ENCODE measurements around the gene RAVER2. TPM values are rescaled to one million over a fixed set of nuclear protein-coding genes. Genes with fewer than 3 reads are reported as not detected.

Gene RAVER2
- total RNA-seq, 1 experiment from 2014 or later: 12.4 TPM

DNA sequence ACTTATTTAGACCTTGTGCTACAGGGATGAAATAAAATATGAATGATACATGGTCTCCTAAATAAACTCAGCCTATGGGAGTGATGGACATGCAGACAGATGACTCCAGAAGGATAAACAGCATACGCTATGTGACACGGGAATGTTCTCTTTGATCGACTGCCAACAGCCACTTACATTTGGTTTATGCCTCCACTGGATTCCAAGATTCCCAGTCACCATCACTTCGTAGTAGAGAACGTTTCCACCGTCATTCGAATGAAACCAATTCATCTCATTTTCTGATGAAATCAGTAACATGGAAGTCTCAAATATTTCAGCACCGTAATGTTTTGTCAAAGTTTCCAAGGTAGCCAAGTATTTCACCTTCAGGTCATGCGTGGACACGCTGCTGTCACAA lies 121.8 kb downstream of the RAVER2 start:
- ChIA-PET CTCF (interaction anchor here (0.6 kb wide), 1 partner anchor 81 kb away, joined by 5 read pairs; no protein-coding TSS in a partner anchor), POLR2A (ENCODE audit: unreplicated experiment) (no interaction called here)
- intact Hi-C loops (cut with micrococcal nuclease; ENCODE audit: unreplicated experiment): loop anchor here (10.0 kb wide), 1 partner anchor 198 kb away; no protein-coding TSS in a partner anchor
- H3K9me2 ChIP-seq (ENCODE audit: insufficient read depth): no peaks in the 10 kb centered on the region
- TF ChIP-seq, protein P1, sequence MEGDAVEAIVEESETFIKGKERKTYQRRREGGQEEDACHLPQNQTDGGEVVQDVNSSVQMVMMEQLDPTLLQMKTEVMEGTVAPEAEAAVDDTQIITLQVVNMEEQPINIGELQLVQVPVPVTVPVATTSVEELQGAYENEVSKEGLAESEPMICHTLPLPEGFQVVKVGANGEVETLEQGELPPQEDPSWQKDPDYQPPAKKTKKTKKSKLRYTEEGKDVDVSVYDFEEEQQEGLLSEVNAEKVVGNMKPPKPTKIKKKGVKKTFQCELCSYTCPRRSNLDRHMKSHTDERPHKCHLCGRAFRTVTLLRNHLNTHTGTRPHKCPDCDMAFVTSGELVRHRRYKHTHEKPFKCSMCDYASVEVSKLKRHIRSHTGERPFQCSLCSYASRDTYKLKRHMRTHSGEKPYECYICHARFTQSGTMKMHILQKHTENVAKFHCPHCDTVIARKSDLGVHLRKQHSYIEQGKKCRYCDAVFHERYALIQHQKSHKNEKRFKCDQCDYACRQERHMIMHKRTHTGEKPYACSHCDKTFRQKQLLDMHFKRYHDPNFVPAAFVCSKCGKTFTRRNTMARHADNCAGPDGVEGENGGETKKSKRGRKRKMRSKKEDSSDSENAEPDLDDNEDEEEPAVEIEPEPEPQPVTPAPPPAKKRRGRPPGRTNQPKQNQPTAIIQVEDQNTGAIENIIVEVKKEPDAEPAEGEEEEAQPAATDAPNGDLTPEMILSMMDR (conservative IDR thresholded peaks at IDR 0.05): no peak
- no peak for TF ChIP-seq EZH2 (IDR thresholded peaks at IDR 0.05; ENCODE audit: low read depth)
- BruUV-seq (replicated peaks): no TSS peak
- no peaks in the 10 kb centered on the region for H3K27me3 ChIP-seq (ENCODE audit: insufficient read depth, low read depth)
- H3K4me1 ChIP-seq (replicated peaks; ENCODE audit: insufficient read depth): peaks cover 6% of the 10 kb centered on the region; the same call in 1 of the 2 replicates
- no peak overlapping the region for H3K4me3 ChIP-seq
- peaks cover 13% of the 10 kb centered on the region; the same call in 1 of the 2 replicates for H3K36me3 ChIP-seq (ENCODE audit: low read depth)
- H3K4me2 ChIP-seq: no peak overlapping the region
- DNase-seq: no peak
- no peak overlapping the region for H2AFZ ChIP-seq
- H3K79me2 ChIP-seq (ENCODE audit: low read depth): no peaks in the 10 kb centered on the region
- no peak overlapping the region for H3K27ac ChIP-seq
- H4K20me1 ChIP-seq (ENCODE audit: insufficient read depth): no peaks in the 10 kb centered on the region
- no peaks in the 10 kb centered on the region for H3K9me3 ChIP-seq (ENCODE audit: insufficient read depth, low read depth)
- peaks cover 7% of the 10 kb centered on the region for H3F3A ChIP-seq (ENCODE audit: insufficient read depth, low read depth)

DNA sequence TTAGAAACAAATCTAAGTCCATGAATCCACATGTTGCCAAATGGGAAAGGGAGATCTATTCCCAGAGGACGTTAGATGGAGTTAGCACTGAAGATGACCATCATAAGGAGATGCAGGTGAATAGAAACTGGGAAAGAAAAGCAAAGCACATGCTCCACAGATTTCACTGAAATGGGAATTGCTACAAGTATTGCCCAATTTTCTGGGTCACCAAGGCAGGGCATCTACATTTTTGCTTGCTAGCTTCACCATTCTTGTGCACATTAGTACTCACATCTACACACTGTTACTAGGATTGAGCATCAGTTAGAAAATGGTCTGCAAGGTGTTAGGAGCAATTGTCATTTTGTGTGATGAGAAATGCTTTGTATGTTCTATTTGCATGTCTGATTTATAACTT lies 122.4 kb downstream of the RAVER2 start:
- Histone ChIP-seq H3K9me3 (ENCODE audit: insufficient read depth, low read depth) (no peaks in the 10 kb centered on the region), H3K27ac (no peak overlapping the region), H3K4me2 (no peak overlapping the region), H3K4me1 (replicated peaks; ENCODE audit: insufficient read depth) (peaks cover 6% of the 10 kb centered on the region; the same call in 1 of the 2 replicates), H3K9me2 (ENCODE audit: insufficient read depth) (no peaks in the 10 kb centered on the region), H2AFZ (no peak overlapping the region), H4K20me1 (ENCODE audit: insufficient read depth) (no peaks in the 10 kb centered on the region), H3K36me3 (ENCODE audit: low read depth) (peaks cover 13% of the 10 kb centered on the region; the same call in 1 of the 2 replicates), H3K27me3 (ENCODE audit: insufficient read depth, low read depth) (no peaks in the 10 kb centered on the region), H3K79me2 (ENCODE audit: low read depth) (no peaks in the 10 kb centered on the region), H3K4me3 (no peak overlapping the region), H3F3A (ENCODE audit: insufficient read depth, low read depth) (peaks cover 7% of the 10 kb centered on the region)
- no peak for TF ChIP-seq EZH2 (IDR thresholded peaks at IDR 0.05; ENCODE audit: low read depth)
- TF ChIP-seq, protein P1 (conservative IDR thresholded peaks at IDR 0.05): no peak
- intact Hi-C loops (cut with micrococcal nuclease; ENCODE audit: unreplicated experiment): loop anchor here (10.0 kb wide), 1 partner anchor 198 kb away; no protein-coding TSS in a partner anchor
- CTCF ChIA-PET: no interaction called here
- no peak for DNase-seq
- BruUV-seq (replicated peaks): no TSS peak
- POLR2A ChIA-PET (ENCODE audit: unreplicated experiment): no interaction called here

DNA sequence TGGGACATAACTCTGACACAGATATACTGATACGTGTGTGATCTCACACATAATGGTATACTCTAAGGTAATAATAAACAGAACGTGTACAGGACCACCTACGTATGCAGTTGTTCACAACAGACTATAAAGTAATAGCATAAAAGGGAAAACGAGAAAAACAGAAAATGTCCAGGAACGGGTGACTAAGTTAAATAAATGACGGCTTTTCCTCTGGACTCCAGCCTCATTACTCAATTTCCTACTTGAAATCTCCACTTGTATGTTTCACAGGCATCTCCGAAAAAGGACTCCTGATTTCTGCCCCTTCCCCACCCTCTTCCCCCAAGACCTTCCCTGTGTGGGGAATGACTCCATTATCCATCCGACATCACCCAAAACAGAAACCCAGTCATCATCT lies 126.4 kb downstream of the RAVER2 start:
- H3K36me3 ChIP-seq (ENCODE audit: low read depth): peaks cover 7% of the 10 kb centered on the region; the same call in 1 of the 2 replicates
- no peak for DNase-seq
- no peak overlapping the region for H3K4me2 ChIP-seq
- no peaks in the 10 kb centered on the region for H3K9me2 ChIP-seq (ENCODE audit: insufficient read depth)
- H3K4me1 ChIP-seq (replicated peaks; ENCODE audit: insufficient read depth): no peaks in the 10 kb centered on the region
- TF ChIP-seq EZH2 (IDR thresholded peaks at IDR 0.05; ENCODE audit: low read depth): no peak
- TF ChIP-seq, protein P1 (conservative IDR thresholded peaks at IDR 0.05): no peak
- no peaks in the 10 kb centered on the region for H4K20me1 ChIP-seq (ENCODE audit: insufficient read depth)
- H2AFZ ChIP-seq: no peak overlapping the region
- no peaks in the 10 kb centered on the region for H3K79me2 ChIP-seq (ENCODE audit: low read depth)
- no peak overlapping the region for H3K4me3 ChIP-seq
- no peaks in the 10 kb centered on the region for H3K27me3 ChIP-seq (ENCODE audit: insufficient read depth, low read depth)
- H3F3A ChIP-seq (ENCODE audit: insufficient read depth, low read depth): no peaks in the 10 kb centered on the region
- POLR2A ChIA-PET (ENCODE audit: unreplicated experiment): no interaction called here
- CTCF ChIA-PET: no interaction called here
- no peaks in the 10 kb centered on the region for H3K9me3 ChIP-seq (ENCODE audit: insufficient read depth, low read depth)
- intact Hi-C loops (cut with micrococcal nuclease; ENCODE audit: unreplicated experiment): no loop called here
- BruUV-seq (replicated peaks): no TSS peak
- no peak overlapping the region for H3K27ac ChIP-seq

Data from PC-9 (cell line).